HG03095 (cell line): ENCODE measurements around the gene BCL2A1.
"Not testable (repeated sequence)": the region's sequence is repeated elsewhere in the genome, so short reads cannot be mapped to it uniquely, and the experiment has no call there.

Source experiments
- ATAC-seq: cut with Tn5 transposase; IDR thresholded peaks from one replicate; pipeline ENCODE4 v1.9.1; 2021; ENCODE audit warnings: moderate library complexity; ENCODE audit not compliant: unreplicated experiment

Gene BCL2A1

GRCh38 chr15:79989682-79990081, 18.7 kb upstream of the BCL2A1 start:
- no peak for ATAC-seq

- no peak for ATAC-seq
Measured at GRCh38 chr15:79989183-79989582, 18.2 kb upstream of the BCL2A1 start.

- no peak for ATAC-seq
Measured at GRCh38 chr15:79988448-79989117, 17.6 kb upstream of the BCL2A1 start.

GRCh38 chr15:79987969-79988368, 17.0 kb upstream of the BCL2A1 start:
- no peak for ATAC-seq

GRCh38 chr15:79987569-79987955, 16.6 kb upstream of the BCL2A1 start:
- ATAC-seq = no peak

- no peak for ATAC-seq
Measured at GRCh38 chr15:79981831-79982455, 10.9 kb upstream of the BCL2A1 start.

GRCh38 chr15:79978655-79979514, 7.9 kb upstream of the BCL2A1 start:
- peak; percentile 72 for ATAC-seq

- no peak for ATAC-seq
Measured at GRCh38 chr15:79978260-79978654, 7.3 kb upstream of the BCL2A1 start.

- no peak for ATAC-seq
Measured at GRCh38 chr15:79977431-79978054, 6.5 kb upstream of the BCL2A1 start.

- ATAC-seq = no peak
Measured at GRCh38 chr15:79973456-79974195, 2.6 kb upstream of the BCL2A1 start.

- ATAC-seq = no peak
Measured at GRCh38 chr15:79972863-79973262, 1.9 kb upstream of the BCL2A1 start.

GRCh38 chr15:79970181-79970580, 815 bp downstream of the BCL2A1 start:
- no peak for ATAC-seq

GRCh38 chr15:79969146-79969545, 1.9 kb downstream of the BCL2A1 start:
- no peak for ATAC-seq

- no peak for ATAC-seq
Measured at GRCh38 chr15:79967298-79968182, 3.5 kb downstream of the BCL2A1 start.

- ATAC-seq = no peak
Measured at GRCh38 chr15:79966634-79967297, 4.2 kb downstream of the BCL2A1 start.

- ATAC-seq = no peak
Measured at GRCh38 chr15:79965846-79966630, 5.0 kb downstream of the BCL2A1 start.

- no peak for ATAC-seq
Measured at GRCh38 chr15:79964232-79964805, 6.7 kb downstream of the BCL2A1 start.

- not testable (repeated sequence) for ATAC-seq
Measured at GRCh38 chr15:79962921-79963320, 8.1 kb downstream of the BCL2A1 start.
